Activated naive CD4-positive, alpha-beta T cell treated with Interleukin-2 at 50 U/mL for 16 hours (primary cell): Measurements from ENCODE around the gene TSEN34.
"Not testable (repeated sequence)": the region's sequence is repeated elsewhere in the genome, so short reads cannot be mapped to it uniquely, and the experiment has no call there.

Experiments used
- DNase-seq: peaks from one replicate; pipeline ENCODE4 v3.0.0-alpha.2; 2020

The TSEN34 gene

DNA sequence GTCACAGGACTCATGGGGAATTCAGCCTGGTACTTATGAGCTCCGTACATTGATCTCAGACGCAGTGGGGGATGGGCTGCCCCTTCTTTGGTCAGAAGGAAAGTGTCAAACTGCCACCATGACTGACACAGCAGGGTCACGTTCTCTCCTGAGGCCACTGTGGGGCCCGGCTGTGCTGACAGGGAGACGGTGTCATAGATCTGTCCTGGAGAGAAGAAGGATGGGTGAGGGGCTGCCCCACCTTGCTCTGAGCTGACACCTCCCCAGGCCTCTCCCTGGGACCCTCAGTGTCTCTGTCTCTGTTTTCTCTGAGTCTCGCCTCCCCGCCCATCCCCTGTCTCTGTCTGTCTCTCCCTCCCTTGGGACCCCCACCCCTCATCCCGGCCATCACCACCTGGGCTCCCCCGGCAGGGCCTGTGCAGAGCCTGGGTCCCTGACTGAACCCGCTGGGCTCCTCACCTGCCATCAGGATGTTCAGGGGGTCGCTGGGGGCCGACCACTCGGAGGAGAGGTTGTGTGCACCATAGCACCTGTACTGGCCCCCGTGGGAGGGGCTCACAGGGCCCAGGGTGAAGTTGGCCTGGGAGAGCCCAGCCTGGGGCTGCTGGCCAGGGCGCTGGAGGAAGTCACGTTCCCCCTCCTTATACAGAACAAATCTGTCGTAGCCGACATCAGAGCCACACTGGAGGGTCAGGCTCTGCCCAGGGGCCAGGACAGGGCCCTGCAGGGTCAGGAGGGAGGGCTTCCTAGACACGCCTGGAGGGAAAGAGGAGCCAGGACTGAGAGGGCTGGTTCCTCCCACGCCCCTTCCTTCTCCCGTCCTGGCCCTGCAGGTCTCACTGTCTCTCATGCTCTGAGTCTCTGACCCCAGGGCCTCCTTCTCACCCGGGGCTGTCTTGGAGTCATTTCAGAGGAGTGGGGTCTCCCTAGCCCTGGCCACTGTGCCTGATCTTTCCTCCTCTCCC, 49.5 kb downstream of the TSEN34 start:
- DNase-seq: not testable (repeated sequence)

GRCh38 chr19:54242234-54242633, 51.1 kb downstream of the TSEN34 start:
- not testable (repeated sequence) for DNase-seq

GRCh38 chr19:54242646-54243045, 51.5 kb downstream of the TSEN34 start, which contains the start of gene LILRA6:
LILRA6 (minus strand) TSS chr19:54242790.
- not testable (repeated sequence) for DNase-seq

- DNase-seq: not testable (repeated sequence)
Measured at GRCh38 chr19:54243809-54244208, 52.7 kb downstream of the TSEN34 start.
